WTC11 (cell line): ENCODE data around the gene PTH1R.

ENCODE experiments used
- CTCF ChIP-seq: fragments of 200-600 bp; IDR thresholded peaks from 2 replicates; pipeline ENCODE4 v1.8.0; 2022; ENCODE audit warnings: antibody characterized with exemption
- TF ChIP-seq, protein P1 (sequence below): sonication (generic); formaldehyde crosslinking; IDR thresholded peaks from 2 replicates; pipeline ENCODE4 v1.8.0; 2022; ENCODE audit warnings: mild to moderate bottlenecking, missing genetic modification reagents

- TF ChIP-seq, protein P1, sequence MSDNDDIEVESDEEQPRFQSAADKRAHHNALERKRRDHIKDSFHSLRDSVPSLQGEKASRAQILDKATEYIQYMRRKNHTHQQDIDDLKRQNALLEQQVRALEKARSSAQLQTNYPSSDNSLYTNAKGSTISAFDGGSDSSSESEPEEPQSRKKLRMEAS = no peak
- no peak for TF ChIP-seq CTCF
Measured at GRCh38 chr3:46927718-46928073, 50.2 kb downstream of the PTH1R start.
